Thyroid gland (tissue), 4 donors: ENCODE results near the gene PIM2.

Experiments used
- POLR2A ChIP-seq, 2 donors: fragments of 450-650 bp; IDR thresholded peaks; one replicate each; pipeline ENCODE4 v1.6.1; 2017; ENCODE audit warnings: antibody characterized with exemption in 2 of 2, mild to moderate bottlenecking in 2 of 2, moderate library complexity in 1 of 2
- TF ChIP-seq, protein P1 (sequence below), 6 experiments: fragments of 200-600 bp in 3 of 6; fragments of 450-650 bp in 3 of 6; sonication (generic) in 3 of 6; IDR thresholded peaks; one replicate each; pipeline ENCODE4 v1.5.1; 2016 to 2019; ENCODE audit warnings: antibody characterized with exemption in 6 of 6, mild to moderate bottlenecking in 2 of 6, inconsistent platforms in 1 of 6, moderate library complexity in 1 of 6

DNA sequence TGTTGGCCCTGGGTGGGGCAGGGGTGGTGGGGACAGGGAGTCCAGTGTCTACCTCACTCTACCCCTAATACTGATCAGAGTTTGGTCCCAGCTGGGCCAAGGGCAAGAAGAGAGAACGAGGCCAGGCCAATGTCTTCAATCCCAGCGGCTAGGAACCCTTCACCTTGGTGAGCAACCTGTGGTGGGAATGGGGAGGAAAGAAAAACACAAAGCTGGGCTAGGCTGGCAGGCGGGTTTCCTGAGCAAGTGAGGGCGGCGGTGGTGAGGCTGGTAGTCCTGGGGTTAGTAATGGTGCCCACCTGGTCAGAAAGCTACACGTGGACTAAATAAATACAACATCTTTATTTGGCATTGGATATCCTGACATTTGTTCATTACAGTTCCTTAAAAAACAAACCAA is 15.5 kb downstream of the PIM2 start:
- TF ChIP-seq, protein P1, sequence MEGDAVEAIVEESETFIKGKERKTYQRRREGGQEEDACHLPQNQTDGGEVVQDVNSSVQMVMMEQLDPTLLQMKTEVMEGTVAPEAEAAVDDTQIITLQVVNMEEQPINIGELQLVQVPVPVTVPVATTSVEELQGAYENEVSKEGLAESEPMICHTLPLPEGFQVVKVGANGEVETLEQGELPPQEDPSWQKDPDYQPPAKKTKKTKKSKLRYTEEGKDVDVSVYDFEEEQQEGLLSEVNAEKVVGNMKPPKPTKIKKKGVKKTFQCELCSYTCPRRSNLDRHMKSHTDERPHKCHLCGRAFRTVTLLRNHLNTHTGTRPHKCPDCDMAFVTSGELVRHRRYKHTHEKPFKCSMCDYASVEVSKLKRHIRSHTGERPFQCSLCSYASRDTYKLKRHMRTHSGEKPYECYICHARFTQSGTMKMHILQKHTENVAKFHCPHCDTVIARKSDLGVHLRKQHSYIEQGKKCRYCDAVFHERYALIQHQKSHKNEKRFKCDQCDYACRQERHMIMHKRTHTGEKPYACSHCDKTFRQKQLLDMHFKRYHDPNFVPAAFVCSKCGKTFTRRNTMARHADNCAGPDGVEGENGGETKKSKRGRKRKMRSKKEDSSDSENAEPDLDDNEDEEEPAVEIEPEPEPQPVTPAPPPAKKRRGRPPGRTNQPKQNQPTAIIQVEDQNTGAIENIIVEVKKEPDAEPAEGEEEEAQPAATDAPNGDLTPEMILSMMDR (IDR thresholded peaks at IDR 0.05) = no peak
- no peak for TF ChIP-seq POLR2A (IDR thresholded peaks at IDR 0.05)
